GM23338 (cell line): ENCODE data around the gene RTKN2. TPM values are rescaled to one million over a fixed set of nuclear protein-coding genes. Genes with fewer than 3 reads are reported as not detected.

Experiments
- ATAC-seq: fragments of 200-7000 bp; cut with Tn5 transposase; 3 replicates; pipeline ENCODE4 v1.9.1; 2020
- DNase-seq: peaks from one replicate; pipeline ENCODE4 v3.0.0-alpha.2; 2015; ENCODE audit warnings: low spot score
- H2AFZ ChIP-seq: fragments of 200-600 bp; sonication (generic); 2 replicates; pipeline ENCODE4 v1.8.0; 2016; ENCODE audit warnings: antibody characterized with exemption, mild to moderate bottlenecking, moderate library complexity
- H3F3A ChIP-seq: fragments of 200-600 bp; sonication (generic); replicated peaks from 2 replicates; pipeline ENCODE4 v1.8.0; 2017; ENCODE audit warnings: antibody characterized with exemption, mixed run types, low read depth
- H3K27ac ChIP-seq: fragments of 200-600 bp; sonication (generic); 2 replicates; pipeline ENCODE4 v1.6.1; 2016; ENCODE audit warnings: low read depth
- H3K27me3 ChIP-seq: fragments of 200-600 bp; sonication (generic); 2 replicates; pipeline ENCODE4 v1.8.0; 2016; ENCODE audit warnings: mild to moderate bottlenecking, mixed run types, moderate library complexity; ENCODE audit not compliant: insufficient read depth
- H3K36me3 ChIP-seq: fragments of 200-600 bp; sonication (generic); 2 replicates; pipeline ENCODE4 v1.8.0; 2016; ENCODE audit warnings: mild to moderate bottlenecking; ENCODE audit not compliant: insufficient read depth
- H3K4me1 ChIP-seq: fragments of 200-600 bp; sonication (generic); 2 replicates; pipeline ENCODE4 v1.8.0; 2016; ENCODE audit warnings: mild to moderate bottlenecking, moderate library complexity; ENCODE audit not compliant: insufficient read depth
- H3K4me2 ChIP-seq: fragments of 200-600 bp; sonication (generic); 2 replicates; pipeline ENCODE4 v1.7.1; 2017; ENCODE audit warnings: mixed run types
- H3K4me3 ChIP-seq: fragments of 200-600 bp; sonication (generic); 2 replicates; pipeline ENCODE4 v1.6.1; 2016; ENCODE audit warnings: mixed run types
- H3K79me2 ChIP-seq: fragments of 200-600 bp; sonication (generic); replicated peaks from 2 replicates; pipeline ENCODE4 v1.8.0; 2017; ENCODE audit warnings: mild to moderate bottlenecking; ENCODE audit not compliant: insufficient read depth
- H3K9me2 ChIP-seq: fragments of 200-600 bp; sonication (generic); 2 replicates; pipeline ENCODE4 v1.8.0; 2017; ENCODE audit not compliant: insufficient read depth
- H4K20me1 ChIP-seq: fragments of 200-600 bp; sonication (generic); replicated peaks from 2 replicates; pipeline ENCODE4 v1.8.0; 2017; ENCODE audit warnings: mild to moderate bottlenecking; ENCODE audit not compliant: insufficient read depth
- H3K27ac Mint-ChIP-seq: 2 replicates; pipeline ENCODE4 v1.8.0; 2020; ENCODE audit warnings: inconsistent platforms, mild to moderate bottlenecking, moderate library complexity, mixed read lengths
- H3K27me3 Mint-ChIP-seq: 3 replicates; pipeline ENCODE4 v1.8.0; 2022; ENCODE audit warnings: low read depth, mild to moderate bottlenecking, moderate library complexity, mixed read lengths, inconsistent platforms; ENCODE audit not compliant: insufficient read depth, poor library complexity
- H3K36me3 Mint-ChIP-seq: 3 replicates; pipeline ENCODE4 v1.8.0; 2021; ENCODE audit warnings: low read depth, mild to moderate bottlenecking, inconsistent platforms, moderate library complexity, mixed read lengths
- H3K4me1 Mint-ChIP-seq: 3 replicates; pipeline ENCODE4 v1.8.0; 2020; ENCODE audit warnings: mild to moderate bottlenecking, inconsistent platforms, mixed read lengths
- H3K4me3 Mint-ChIP-seq: 3 replicates; pipeline ENCODE4 v1.8.0; 2021; ENCODE audit warnings: moderate library complexity, mild to moderate bottlenecking, inconsistent platforms, mixed read lengths
- H3K9me3 Mint-ChIP-seq: 3 replicates; pipeline ENCODE4 v1.8.0; 2020; ENCODE audit warnings: moderate library complexity, mild to moderate bottlenecking, inconsistent platforms, mixed read lengths
- CREB1 ChIP-seq: fragments of 250-450 bp; sonication (Bioruptor Pico); IDR thresholded peaks from 2 replicates; pipeline ENCODE4 v1.5.0; 2020; ENCODE audit warnings: low read depth, mild to moderate bottlenecking, moderate library complexity
- ETS1 ChIP-seq: IDR thresholded peaks from 2 replicates; pipeline ENCODE4 v1.6.1; 2016; ENCODE audit warnings: antibody characterized with exemption
- EZH2 ChIP-seq: fragments of 200-600 bp; sonication (generic); IDR thresholded peaks from one replicate; pipeline ENCODE4 v1.8.0; 2017; ENCODE audit warnings: antibody characterized with exemption, mild to moderate bottlenecking, low read depth; ENCODE audit not compliant: unreplicated experiment
- EZH2phosphoT487 ChIP-seq: fragments of 200-600 bp; sonication (generic); IDR thresholded peaks from one replicate; pipeline ENCODE4 v1.8.1; 2018; ENCODE audit warnings: antibody characterized with exemption; ENCODE audit not compliant: unreplicated experiment
- JUNB ChIP-seq: IDR thresholded peaks from one replicate; pipeline ENCODE4 v1.6.1; 2016; ENCODE audit warnings: antibody characterized with exemption; ENCODE audit not compliant: unreplicated experiment
- POLR2AphosphoS5 ChIP-seq: IDR thresholded peaks from 2 replicates; pipeline ENCODE4 v1.6.1; 2016; ENCODE audit warnings: antibody characterized with exemption, low read depth
- STAT1 ChIP-seq: IDR thresholded peaks from one replicate; pipeline ENCODE4 v1.6.1; 2016; ENCODE audit warnings: antibody characterized with exemption; ENCODE audit not compliant: unreplicated experiment
- ZNF114 ChIP-seq: fragments of 250-450 bp; sonication (Bioruptor Pico); IDR thresholded peaks from 2 replicates; pipeline ENCODE4 v1.5.0; 2020; ENCODE audit warnings: mild to moderate bottlenecking, moderate library complexity
- polyA plus RNA-seq: library from polyadenylated mRNA; unstranded; fragments of >200 nt; fragmentation: Nextera tagmentation; extraction: Ambion mirVana; gene quantifications from 2 replicates; pipeline ENCODE4 v1.2.1, GENCODE V29; 2016
- total RNA-seq: library from RNA; depleted of rRNA; stranded (reverse); fragments of >200 nt; shearing (Covaris generic); gene quantifications from 2 replicates; pipeline ENCODE4 v1.2.3, GENCODE V29; 2014
- TF ChIP-seq, protein P1 (sequence below): fragments of 250-450 bp; sonication (Bioruptor Pico); IDR thresholded peaks from 2 replicates; pipeline ENCODE4 v1.5.0; 2020; ENCODE audit warnings: mild to moderate bottlenecking, moderate library complexity
- TF ChIP-seq, protein P2 (sequence below), 2 experiments: fragments of 200-600 bp in 1 of 2; sonication (generic) in 1 of 2; conservative IDR thresholded peaks; 2 replicates each; pipeline versions ENCODE4 v1.5.1 to v1.6.1; 2016 to 2017; ENCODE audit warnings: antibody characterized with exemption in 2 of 2, low read depth in 2 of 2, mild to moderate bottlenecking in 2 of 2, moderate library complexity in 1 of 2
- TF ChIP-seq, protein P3 (sequence below): IDR thresholded peaks from one replicate; pipeline ENCODE4 v1.6.1; 2018; ENCODE audit warnings: antibody characterized with exemption; ENCODE audit not compliant: unreplicated experiment

The RTKN2 gene
- total and polyA plus RNA-seq, 2 experiments from 2014 or later: 15.3 to 23.6 TPM

- TF ChIP-seq, protein P1, sequence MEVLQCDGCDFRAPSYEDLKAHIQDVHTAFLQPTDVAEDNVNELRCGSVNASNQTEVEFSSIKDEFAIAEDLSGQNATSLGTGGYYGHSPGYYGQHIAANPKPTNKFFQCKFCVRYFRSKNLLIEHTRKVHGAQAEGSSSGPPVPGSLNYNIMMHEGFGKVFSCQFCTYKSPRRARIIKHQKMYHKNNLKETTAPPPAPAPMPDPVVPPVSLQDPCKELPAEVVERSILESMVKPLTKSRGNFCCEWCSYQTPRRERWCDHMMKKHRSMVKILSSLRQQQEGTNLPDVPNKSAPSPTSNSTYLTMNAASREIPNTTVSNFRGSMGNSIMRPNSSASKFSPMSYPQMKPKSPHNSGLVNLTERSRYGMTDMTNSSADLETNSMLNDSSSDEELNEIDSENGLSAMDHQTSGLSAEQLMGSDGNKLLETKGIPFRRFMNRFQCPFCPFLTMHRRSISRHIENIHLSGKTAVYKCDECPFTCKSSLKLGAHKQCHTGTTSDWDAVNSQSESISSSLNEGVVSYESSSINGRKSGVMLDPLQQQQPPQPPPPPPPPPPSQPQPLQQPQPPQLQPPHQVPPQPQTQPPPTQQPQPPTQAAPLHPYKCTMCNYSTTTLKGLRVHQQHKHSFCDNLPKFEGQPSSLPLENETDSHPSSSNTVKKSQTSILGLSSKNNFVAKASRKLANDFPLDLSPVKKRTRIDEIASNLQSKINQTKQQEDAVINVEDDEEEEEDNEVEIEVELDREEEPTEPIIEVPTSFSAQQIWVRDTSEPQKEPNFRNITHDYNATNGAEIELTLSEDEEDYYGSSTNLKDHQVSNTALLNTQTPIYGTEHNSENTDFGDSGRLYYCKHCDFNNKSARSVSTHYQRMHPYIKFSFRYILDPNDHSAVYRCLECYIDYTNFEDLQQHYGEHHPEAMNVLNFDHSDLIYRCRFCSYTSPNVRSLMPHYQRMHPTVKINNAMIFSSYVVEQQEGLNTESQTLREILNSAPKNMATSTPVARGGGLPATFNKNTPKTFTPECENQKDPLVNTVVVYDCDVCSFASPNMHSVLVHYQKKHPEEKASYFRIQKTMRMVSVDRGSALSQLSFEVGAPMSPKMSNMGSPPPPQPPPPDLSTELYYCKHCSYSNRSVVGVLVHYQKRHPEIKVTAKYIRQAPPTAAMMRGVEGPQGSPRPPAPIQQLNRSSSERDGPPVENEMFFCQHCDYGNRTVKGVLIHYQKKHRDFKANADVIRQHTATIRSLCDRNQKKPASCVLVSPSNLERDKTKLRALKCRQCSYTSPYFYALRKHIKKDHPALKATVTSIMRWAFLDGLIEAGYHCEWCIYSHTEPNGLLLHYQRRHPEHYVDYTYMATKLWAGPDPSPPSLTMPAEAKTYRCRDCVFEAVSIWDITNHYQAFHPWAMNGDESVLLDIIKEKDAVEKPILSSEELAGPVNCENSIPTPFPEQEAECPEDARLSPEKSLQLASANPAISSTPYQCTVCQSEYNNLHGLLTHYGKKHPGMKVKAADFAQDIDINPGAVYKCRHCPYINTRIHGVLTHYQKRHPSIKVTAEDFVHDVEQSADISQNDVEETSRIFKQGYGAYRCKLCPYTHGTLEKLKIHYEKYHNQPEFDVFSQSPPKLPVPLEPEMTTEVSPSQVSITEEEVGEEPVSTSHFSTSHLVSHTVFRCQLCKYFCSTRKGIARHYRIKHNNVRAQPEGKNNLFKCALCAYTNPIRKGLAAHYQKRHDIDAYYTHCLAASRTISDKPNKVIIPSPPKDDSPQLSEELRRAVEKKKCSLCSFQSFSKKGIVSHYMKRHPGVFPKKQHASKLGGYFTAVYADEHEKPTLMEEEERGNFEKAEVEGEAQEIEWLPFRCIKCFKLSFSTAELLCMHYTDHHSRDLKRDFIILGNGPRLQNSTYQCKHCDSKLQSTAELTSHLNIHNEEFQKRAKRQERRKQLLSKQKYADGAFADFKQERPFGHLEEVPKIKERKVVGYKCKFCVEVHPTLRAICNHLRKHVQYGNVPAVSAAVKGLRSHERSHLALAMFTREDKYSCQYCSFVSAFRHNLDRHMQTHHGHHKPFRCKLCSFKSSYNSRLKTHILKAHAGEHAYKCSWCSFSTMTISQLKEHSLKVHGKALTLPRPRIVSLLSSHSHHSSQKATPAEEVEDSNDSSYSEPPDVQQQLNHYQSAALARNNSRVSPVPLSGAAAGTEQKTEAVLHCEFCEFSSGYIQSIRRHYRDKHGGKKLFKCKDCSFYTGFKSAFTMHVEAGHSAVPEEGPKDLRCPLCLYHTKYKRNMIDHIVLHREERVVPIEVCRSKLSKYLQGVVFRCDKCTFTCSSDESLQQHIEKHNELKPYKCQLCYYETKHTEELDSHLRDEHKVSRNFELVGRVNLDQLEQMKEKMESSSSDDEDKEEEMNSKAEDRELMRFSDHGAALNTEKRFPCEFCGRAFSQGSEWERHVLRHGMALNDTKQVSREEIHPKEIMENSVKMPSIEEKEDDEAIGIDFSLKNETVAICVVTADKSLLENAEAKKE (CRISPR knock-in tag): no peak
Observed at GRCh38 chr10:62147425-62147824, 121.2 kb downstream of the RTKN2 start (continued).

GRCh38 chr10:62136931-62137330, 131.7 kb downstream of the RTKN2 start:
- Mint-ChIP-seq H3K27me3 (no peaks in the 10 kb centered on the region), H3K9me3 (peaks cover 26% of the 10 kb centered on the region), H3K4me1 (no peaks in the 10 kb centered on the region), H3K4me3 (no peak overlapping the region), H3K36me3 (peaks cover 9% of the 10 kb centered on the region; the same call in 2 of the 3 replicates), H3K27ac (no peak overlapping the region)
- Histone ChIP-seq H3F3A (no peaks in the 10 kb centered on the region), H3K79me2 (no peaks in the 10 kb centered on the region), H3K4me1 (no peaks in the 10 kb centered on the region), H3K27me3 (no peaks in the 10 kb centered on the region), H3K4me3 (no peak overlapping the region), H3K9me2 (no peaks in the 10 kb centered on the region), H3K27ac (no peak overlapping the region), H2AFZ (no peak overlapping the region), H3K36me3 (no peaks in the 10 kb centered on the region), H3K4me2 (no peak overlapping the region), H4K20me1 (no peaks in the 10 kb centered on the region)
- TF ChIP-seq ETS1 (no peak), STAT1 (no peak), EZH2phosphoT487 (no peak), ZNF114 (CRISPR knock-in tag) (no peak), EZH2 (no peak), JUNB (no peak), POLR2AphosphoS5 (no peak), CREB1 (CRISPR knock-in tag) (no peak)
- TF ChIP-seq, protein P2, sequence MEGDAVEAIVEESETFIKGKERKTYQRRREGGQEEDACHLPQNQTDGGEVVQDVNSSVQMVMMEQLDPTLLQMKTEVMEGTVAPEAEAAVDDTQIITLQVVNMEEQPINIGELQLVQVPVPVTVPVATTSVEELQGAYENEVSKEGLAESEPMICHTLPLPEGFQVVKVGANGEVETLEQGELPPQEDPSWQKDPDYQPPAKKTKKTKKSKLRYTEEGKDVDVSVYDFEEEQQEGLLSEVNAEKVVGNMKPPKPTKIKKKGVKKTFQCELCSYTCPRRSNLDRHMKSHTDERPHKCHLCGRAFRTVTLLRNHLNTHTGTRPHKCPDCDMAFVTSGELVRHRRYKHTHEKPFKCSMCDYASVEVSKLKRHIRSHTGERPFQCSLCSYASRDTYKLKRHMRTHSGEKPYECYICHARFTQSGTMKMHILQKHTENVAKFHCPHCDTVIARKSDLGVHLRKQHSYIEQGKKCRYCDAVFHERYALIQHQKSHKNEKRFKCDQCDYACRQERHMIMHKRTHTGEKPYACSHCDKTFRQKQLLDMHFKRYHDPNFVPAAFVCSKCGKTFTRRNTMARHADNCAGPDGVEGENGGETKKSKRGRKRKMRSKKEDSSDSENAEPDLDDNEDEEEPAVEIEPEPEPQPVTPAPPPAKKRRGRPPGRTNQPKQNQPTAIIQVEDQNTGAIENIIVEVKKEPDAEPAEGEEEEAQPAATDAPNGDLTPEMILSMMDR (conservative IDR thresholded peaks at IDR 0.05; ENCODE audit: low read depth in 2 of 2): no peak
- TF ChIP-seq, protein P3, sequence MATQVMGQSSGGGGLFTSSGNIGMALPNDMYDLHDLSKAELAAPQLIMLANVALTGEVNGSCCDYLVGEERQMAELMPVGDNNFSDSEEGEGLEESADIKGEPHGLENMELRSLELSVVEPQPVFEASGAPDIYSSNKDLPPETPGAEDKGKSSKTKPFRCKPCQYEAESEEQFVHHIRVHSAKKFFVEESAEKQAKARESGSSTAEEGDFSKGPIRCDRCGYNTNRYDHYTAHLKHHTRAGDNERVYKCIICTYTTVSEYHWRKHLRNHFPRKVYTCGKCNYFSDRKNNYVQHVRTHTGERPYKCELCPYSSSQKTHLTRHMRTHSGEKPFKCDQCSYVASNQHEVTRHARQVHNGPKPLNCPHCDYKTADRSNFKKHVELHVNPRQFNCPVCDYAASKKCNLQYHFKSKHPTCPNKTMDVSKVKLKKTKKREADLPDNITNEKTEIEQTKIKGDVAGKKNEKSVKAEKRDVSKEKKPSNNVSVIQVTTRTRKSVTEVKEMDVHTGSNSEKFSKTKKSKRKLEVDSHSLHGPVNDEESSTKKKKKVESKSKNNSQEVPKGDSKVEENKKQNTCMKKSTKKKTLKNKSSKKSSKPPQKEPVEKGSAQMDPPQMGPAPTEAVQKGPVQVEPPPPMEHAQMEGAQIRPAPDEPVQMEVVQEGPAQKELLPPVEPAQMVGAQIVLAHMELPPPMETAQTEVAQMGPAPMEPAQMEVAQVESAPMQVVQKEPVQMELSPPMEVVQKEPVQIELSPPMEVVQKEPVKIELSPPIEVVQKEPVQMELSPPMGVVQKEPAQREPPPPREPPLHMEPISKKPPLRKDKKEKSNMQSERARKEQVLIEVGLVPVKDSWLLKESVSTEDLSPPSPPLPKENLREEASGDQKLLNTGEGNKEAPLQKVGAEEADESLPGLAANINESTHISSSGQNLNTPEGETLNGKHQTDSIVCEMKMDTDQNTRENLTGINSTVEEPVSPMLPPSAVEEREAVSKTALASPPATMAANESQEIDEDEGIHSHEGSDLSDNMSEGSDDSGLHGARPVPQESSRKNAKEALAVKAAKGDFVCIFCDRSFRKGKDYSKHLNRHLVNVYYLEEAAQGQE: no peak
- ATAC-seq: no peak
- no peak for DNase-seq
